GM12864 (cell line): Measurements from ENCODE around the gene CCDC92.

ENCODE experiments used
- DNase-seq: peaks from one replicate; pipeline ENCODE4 v3.0.0-alpha.2; 2011; ENCODE audit warnings: low read depth
- H3K4me3 ChIP-seq: 2 replicates; pipeline ENCODE4 v1.5.1; 2011; ENCODE audit warnings: mild to moderate bottlenecking, low read depth, low read length, control low read depth
- TF ChIP-seq, protein P1 (sequence below): IDR thresholded peaks from 2 replicates; pipeline ENCODE4 v1.5.1; 2011; ENCODE audit warnings: low read depth, mild to moderate bottlenecking, moderate library complexity, low read length, control low read depth, inconsistent platforms; ENCODE audit errors: missing control alignments

Gene CCDC92, protein sequence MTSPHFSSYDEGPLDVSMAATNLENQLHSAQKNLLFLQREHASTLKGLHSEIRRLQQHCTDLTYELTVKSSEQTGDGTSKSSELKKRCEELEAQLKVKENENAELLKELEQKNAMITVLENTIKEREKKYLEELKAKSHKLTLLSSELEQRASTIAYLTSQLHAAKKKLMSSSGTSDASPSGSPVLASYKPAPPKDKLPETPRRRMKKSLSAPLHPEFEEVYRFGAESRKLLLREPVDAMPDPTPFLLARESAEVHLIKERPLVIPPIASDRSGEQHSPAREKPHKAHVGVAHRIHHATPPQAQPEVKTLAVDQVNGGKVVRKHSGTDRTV

DNA sequence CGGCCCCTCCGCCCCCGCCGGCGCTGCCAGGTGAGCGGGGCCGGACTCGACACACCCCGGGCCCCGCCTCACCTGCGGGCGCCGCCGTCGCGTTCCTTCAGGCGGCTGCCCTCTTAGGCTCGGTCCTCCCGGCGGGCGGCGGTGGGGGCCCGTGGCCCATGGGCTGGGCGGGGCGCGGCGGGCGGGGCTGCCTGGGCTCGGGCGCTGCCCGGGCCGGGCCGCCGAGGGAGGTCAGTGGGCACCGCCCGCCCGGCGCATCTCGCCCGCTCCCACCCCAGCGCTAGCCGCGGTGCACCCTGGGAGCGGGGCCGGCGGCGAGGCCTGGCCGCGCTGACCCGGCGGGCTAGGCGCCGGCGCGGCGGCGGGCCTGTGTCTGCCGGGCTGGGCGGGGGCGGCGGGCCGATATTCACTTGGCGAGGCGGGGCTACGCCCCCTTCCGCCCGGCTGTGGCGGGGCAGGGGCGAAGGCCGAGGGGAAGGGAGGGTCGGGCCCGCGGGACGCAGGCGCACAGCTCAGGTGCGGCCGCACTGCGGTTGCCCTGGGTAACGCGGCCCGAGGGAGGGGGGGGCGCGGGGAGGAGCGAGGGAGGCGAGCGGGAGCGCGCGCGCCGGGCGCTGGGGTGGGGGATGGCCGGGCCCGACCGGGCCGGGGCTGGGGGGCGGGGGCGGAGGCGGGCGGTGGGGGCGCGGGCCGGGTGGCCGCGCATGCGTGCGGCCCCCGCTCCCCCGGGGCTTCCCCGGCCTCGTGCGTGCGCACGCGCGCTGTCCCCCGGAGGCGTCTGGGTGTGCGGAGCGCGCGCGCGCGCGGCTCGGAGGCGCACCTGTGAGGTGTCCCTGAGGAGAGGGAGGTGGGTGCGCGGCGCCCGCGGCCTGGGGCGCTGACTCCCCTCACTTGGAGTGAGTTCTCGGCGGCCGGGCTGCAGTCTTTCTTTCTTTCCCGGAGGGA, at the start of gene CCDC92, which contains the start of gene ZNF664:
TSS of gene CCDC92 (minus strand) at position 375 of the 945 bp plus-strand sequence. CDS start 28,526 bp downstream, outside the sequence.
TSS of gene ZNF664 (plus strand) at position 759 of the 945 bp plus-strand sequence. CDS start 38,930 bp downstream, outside the sequence.
- peak within 1 kb of the TSS; percentile 73 for H3K4me3 ChIP-seq
- TF ChIP-seq, protein P1, sequence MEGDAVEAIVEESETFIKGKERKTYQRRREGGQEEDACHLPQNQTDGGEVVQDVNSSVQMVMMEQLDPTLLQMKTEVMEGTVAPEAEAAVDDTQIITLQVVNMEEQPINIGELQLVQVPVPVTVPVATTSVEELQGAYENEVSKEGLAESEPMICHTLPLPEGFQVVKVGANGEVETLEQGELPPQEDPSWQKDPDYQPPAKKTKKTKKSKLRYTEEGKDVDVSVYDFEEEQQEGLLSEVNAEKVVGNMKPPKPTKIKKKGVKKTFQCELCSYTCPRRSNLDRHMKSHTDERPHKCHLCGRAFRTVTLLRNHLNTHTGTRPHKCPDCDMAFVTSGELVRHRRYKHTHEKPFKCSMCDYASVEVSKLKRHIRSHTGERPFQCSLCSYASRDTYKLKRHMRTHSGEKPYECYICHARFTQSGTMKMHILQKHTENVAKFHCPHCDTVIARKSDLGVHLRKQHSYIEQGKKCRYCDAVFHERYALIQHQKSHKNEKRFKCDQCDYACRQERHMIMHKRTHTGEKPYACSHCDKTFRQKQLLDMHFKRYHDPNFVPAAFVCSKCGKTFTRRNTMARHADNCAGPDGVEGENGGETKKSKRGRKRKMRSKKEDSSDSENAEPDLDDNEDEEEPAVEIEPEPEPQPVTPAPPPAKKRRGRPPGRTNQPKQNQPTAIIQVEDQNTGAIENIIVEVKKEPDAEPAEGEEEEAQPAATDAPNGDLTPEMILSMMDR, result peak; percentile 18
- DNase-seq, result peak; percentile 68

DNA sequence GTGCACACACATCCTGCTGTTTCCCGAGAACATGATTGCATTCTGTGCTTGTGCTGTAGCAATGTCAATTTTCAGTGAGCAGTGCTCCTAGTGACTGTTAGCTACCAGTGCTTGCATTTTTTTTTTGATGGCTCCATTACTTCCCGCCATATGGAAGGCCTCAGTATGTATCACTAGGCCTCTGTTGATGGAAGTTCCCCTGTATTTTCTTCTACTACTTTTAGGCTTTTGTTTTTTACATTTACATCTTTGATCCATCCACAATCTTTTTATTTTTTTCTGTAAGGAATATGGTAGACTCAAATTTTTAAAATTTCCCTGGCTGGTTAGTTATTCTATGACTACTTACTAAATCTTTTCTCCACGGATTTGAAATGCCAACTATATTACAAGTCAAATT, 49.5 kb upstream of the CCDC92 start:
- no peak for DNase-seq
- TF ChIP-seq, protein P1, result no peak
- no peak overlapping the region for H3K4me3 ChIP-seq

GRCh38 chr12:124021007-124021406, 48.4 kb upstream of the CCDC92 start:
- DNase-seq, result no peak
- TF ChIP-seq, protein P1, result no peak

GRCh38 chr12:124020514-124020949, 47.9 kb upstream of the CCDC92 start:
- TF ChIP-seq, protein P1, result no peak
- DNase-seq, result no peak

More at GRCh38 chr12:124021007-124021406, 48.4 kb upstream of the CCDC92 start:
- H3K4me3 ChIP-seq, result no peak overlapping the region

GRCh38 chr12:124019115-124019514, 46.5 kb upstream of the CCDC92 start:
- H3K4me3 ChIP-seq, result no peak overlapping the region
- DNase-seq, result no peak
- TF ChIP-seq, protein P1, result no peak

More at GRCh38 chr12:124020514-124020949, 47.9 kb upstream of the CCDC92 start:
- no peak overlapping the region for H3K4me3 ChIP-seq

DNA sequence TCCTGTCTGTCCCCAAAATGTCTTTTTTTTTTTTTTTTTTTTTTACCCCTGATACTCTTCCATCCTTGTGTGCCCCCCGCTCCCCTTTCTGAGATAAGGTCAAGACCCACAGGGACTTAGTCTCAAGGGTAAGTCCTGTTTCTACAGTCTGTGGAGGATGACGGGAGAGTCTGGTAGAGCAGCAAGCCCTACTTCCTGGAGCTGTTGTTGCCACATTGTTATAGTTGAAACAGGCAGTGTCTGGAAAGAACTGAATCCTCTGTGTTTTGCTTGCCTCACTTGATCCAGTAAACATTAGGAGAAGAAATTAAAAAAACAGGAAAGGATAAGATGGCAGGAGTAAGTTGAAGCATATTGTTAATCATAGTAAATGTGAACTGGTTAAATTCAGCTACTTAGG, 45.9 kb upstream of the CCDC92 start:
- TF ChIP-seq, protein P1, result no peak
- no peak for DNase-seq
- H3K4me3 ChIP-seq, result no peak overlapping the region
